ENCODE results near the gene TNS3.

Gene TNS3

GRCh38 chr7:47464266-47464665 is 117.6 kb downstream of the TNS3 start:
- no peak for DNase-seq

- peak; percentile 24 for DNase-seq
These were observed 120.2 kb downstream of the TNS3 start for GRCh38 chr7:47461746-47462145.

GRCh38 chr7:47461161-47461560 is 120.8 kb downstream of the TNS3 start:
- no peak for DNase-seq

GRCh38 chr7:47460251-47460989 is 121.5 kb downstream of the TNS3 start:
- no peak for DNase-seq

- DNase-seq, result no peak
These were observed 123.4 kb downstream of the TNS3 start for GRCh38 chr7:47458486-47458885.

- peak; percentile 100 for DNase-seq
These were observed 123.9 kb downstream of the TNS3 start for GRCh38 chr7:47458057-47458456.

- no peak for DNase-seq
These were observed 125.5 kb downstream of the TNS3 start for GRCh38 chr7:47456210-47456955.

GRCh38 chr7:47455872-47456185 is 126.1 kb downstream of the TNS3 start:
- peak; percentile 61 for DNase-seq

GRCh38 chr7:47454974-47455871 is 126.7 kb downstream of the TNS3 start:
- no peak for DNase-seq

- DNase-seq, result no peak
These were observed 127.6 kb downstream of the TNS3 start for GRCh38 chr7:47454069-47454973.

- DNase-seq, result peak; percentile 99
These were observed 128.5 kb downstream of the TNS3 start for GRCh38 chr7:47453093-47454061.

- no peak for DNase-seq
These were observed 129.2 kb downstream of the TNS3 start for GRCh38 chr7:47452715-47453092.

- no peak for DNase-seq
These were observed 129.6 kb downstream of the TNS3 start for GRCh38 chr7:47452295-47452694.

- peak; percentile 82 for DNase-seq
These were observed 130.1 kb downstream of the TNS3 start for GRCh38 chr7:47451851-47452205.

- peak; percentile 73 for DNase-seq
These were observed 131.9 kb downstream of the TNS3 start for GRCh38 chr7:47449810-47450590.

- no peak for DNase-seq
These were observed 132.9 kb downstream of the TNS3 start for GRCh38 chr7:47448971-47449370.

GRCh38 chr7:47447621-47448349 is 134.1 kb downstream of the TNS3 start:
- DNase-seq, result no peak

GRCh38 chr7:47446871-47447466 is 134.9 kb downstream of the TNS3 start:
- DNase-seq, result peak; percentile 20

- peak; percentile 30 for DNase-seq
These were observed 137.4 kb downstream of the TNS3 start for GRCh38 chr7:47444376-47445098.
